ENCODE measurements around the gene PURB. TPM values are rescaled to one million over a fixed set of nuclear protein-coding genes. Genes with fewer than 3 reads are reported as not detected.

Gene PURB
- total RNA-seq, 1 donor from 2014 or later, result 13.1 TPM

GRCh38 chr7:44899443-44899842 is 14.1 kb upstream of the PURB start:
- Histone ChIP-seq H3K4me3 (no peak overlapping the region), H3K9me3 (replicated peaks) (no peaks in the 10 kb centered on the region), H3K27ac (replicated peaks) (no peak overlapping the region), H3K4me1 (no peaks in the 10 kb centered on the region), H3K27me3 (ENCODE audit: low read depth) (no peaks in the 10 kb centered on the region), H3K36me3 (no peaks in the 10 kb centered on the region)
- no peak for TF ChIP-seq CTCF (IDR thresholded peaks at IDR 0.05; ENCODE audit: borderline replicate concordance)
- intact Hi-C loops (cut with micrococcal nuclease), result no loop called here
- no peak for DNase-seq

DNA sequence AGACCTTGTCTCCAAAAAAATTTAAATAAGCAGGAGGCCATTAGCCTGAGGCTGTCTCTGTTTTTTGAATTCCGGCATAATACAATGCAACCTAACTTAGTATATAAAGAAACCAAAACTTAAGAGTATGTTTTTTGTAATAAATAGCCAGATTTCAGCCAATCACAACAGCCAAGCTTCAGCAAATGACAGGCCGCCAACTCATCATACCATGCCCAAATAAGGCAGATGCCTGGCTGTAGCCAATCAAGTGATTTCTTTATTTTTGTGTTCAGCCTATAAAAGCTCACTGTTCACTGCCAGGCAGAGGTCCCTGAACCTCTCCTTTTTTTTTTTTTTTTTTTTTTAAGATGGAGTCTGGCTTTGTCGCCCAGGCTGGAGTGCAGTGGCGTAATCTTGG is 12.7 kb upstream of the PURB start:
- DNase-seq, result no peak
- Histone ChIP-seq H3K4me1 (no peaks in the 10 kb centered on the region), H3K27me3 (ENCODE audit: low read depth) (no peaks in the 10 kb centered on the region), H3K27ac (replicated peaks) (no peak overlapping the region), H3K4me3 (no peak overlapping the region), H3K9me3 (replicated peaks) (no peaks in the 10 kb centered on the region), H3K36me3 (no peaks in the 10 kb centered on the region)
- intact Hi-C loops (cut with micrococcal nuclease), result no loop called here
- TF ChIP-seq CTCF (IDR thresholded peaks at IDR 0.05; ENCODE audit: borderline replicate concordance), result no peak

DNA sequence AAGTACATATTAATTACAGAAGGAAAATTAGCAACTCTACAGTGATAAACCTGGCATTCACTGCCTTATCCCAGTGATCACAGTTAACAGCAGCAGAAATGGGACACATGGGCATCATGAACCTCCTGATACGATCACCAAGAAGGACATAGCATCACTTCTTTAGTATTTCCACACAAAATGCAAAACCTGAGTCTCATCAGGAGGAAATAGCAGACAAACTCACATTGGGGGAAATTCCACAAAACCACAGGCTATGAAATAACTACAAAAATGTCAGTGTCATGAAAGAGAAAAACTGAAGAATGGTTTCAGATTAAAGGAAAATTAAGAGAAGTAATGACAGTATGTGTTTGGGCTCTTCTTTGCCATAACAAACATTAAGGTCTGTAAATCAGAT is 12.0 kb upstream of the PURB start:
- Histone ChIP-seq H3K27me3 (ENCODE audit: low read depth) (no peaks in the 10 kb centered on the region), H3K4me3 (no peak overlapping the region), H3K27ac (replicated peaks) (no peak overlapping the region), H3K4me1 (no peaks in the 10 kb centered on the region), H3K36me3 (no peaks in the 10 kb centered on the region), H3K9me3 (replicated peaks) (no peaks in the 10 kb centered on the region)
- no peak for DNase-seq
- TF ChIP-seq CTCF (IDR thresholded peaks at IDR 0.05; ENCODE audit: borderline replicate concordance), result no peak
- intact Hi-C loops (cut with micrococcal nuclease), result no loop called here

DNA sequence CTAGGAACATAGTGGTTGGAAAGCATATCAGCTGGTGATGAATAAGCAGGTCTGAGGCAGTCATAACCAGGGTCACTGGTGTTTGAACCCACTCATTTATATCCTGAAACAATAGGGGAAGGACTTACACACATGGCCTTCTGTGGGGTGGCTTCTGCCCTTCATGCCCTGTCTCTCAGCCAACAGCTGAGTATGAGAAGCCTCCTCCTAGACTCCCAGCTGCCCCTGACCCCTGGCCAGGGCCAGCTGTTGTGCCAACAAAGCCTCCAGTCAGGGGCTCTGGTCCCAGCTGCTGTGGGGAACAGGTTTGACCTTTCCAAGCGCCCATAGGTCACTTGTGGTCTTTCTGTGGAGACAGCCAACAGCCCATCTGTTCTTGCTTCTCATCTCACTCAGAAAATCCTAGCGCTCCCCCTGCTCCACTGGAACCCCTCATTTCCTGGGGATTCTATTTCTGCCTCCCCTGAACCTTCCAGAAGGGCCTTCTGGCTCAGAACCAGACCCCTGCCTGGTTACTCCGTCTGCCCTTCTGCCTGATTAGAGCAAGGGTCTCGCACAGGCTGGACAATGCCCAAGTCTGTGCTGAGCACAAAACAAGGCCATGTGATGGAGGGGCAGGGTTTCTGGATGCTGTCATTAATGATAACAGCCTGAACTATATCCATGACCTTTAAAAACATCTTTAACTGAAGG is 9.7 kb upstream of the PURB start:
- intact Hi-C loops (cut with micrococcal nuclease), result no loop called here
- Histone ChIP-seq H3K27ac (replicated peaks) (no peak overlapping the region), H3K27me3 (ENCODE audit: low read depth) (no peaks in the 10 kb centered on the region), H3K36me3 (no peaks in the 10 kb centered on the region), H3K4me3 (no peak overlapping the region), H3K4me1 (no peaks in the 10 kb centered on the region), H3K9me3 (replicated peaks) (no peaks in the 10 kb centered on the region)
- no peak for TF ChIP-seq CTCF (IDR thresholded peaks at IDR 0.05; ENCODE audit: borderline replicate concordance)
- DNase-seq, result no peak

DNA sequence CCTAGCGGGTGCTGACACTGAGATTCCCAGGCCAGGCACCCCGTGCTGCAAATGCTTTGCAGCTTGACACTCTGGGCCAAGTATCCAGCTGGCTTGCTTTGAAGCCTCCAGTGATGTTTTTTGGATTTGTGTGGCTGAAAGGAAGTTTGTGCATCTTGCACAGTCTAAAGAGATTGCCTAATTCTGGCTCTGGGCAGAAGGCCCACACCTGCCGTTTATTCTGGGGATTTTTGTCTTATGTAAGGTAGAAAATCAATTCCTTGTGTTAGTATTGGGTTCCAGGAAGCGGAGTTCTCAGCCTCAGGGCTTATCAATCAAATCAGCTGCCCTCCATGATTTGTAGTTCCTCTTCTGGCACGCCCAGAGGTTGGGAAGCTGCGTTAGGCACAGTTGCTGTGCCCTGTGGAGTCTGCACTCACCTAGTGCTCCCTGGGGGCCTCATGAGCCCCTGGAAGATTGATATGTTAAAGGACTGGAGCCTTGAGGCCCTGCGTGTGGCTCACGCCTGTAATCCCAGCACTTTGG is 8.4 kb upstream of the PURB start:
- intact Hi-C loops (cut with micrococcal nuclease), result no loop called here
- DNase-seq, result no peak
- Histone ChIP-seq H3K9me3 (replicated peaks) (no peaks in the 10 kb centered on the region), H3K27me3 (ENCODE audit: low read depth) (no peaks in the 10 kb centered on the region), H3K36me3 (no peaks in the 10 kb centered on the region), H3K4me1 (no peaks in the 10 kb centered on the region), H3K4me3 (no peak overlapping the region), H3K27ac (replicated peaks) (no peak overlapping the region)
- TF ChIP-seq CTCF (IDR thresholded peaks at IDR 0.05; ENCODE audit: borderline replicate concordance), result no peak

Measured in left ventricle myocardium inferior (tissue), 1 donor.